GM23338 (cell line): ENCODE data around the gene TMEM123. TPM values are rescaled to one million over a fixed set of nuclear protein-coding genes. Genes with fewer than 3 reads are reported as not detected.

Experiments used
- ATAC-seq: fragments of 200-7000 bp; cut with Tn5 transposase; 3 replicates; pipeline ENCODE4 v1.9.1; 2020
- DNase-seq: peaks from one replicate; pipeline ENCODE4 v3.0.0-alpha.2; 2015; ENCODE audit warnings: low spot score
- H2AFZ ChIP-seq: fragments of 200-600 bp; sonication (generic); 2 replicates; pipeline ENCODE4 v1.8.0; 2016; ENCODE audit warnings: antibody characterized with exemption, mild to moderate bottlenecking, moderate library complexity
- H3F3A ChIP-seq: fragments of 200-600 bp; sonication (generic); replicated peaks from 2 replicates; pipeline ENCODE4 v1.8.0; 2017; ENCODE audit warnings: antibody characterized with exemption, mixed run types, low read depth
- H3K27ac ChIP-seq: fragments of 200-600 bp; sonication (generic); 2 replicates; pipeline ENCODE4 v1.6.1; 2016; ENCODE audit warnings: low read depth
- H3K27me3 ChIP-seq: fragments of 200-600 bp; sonication (generic); 2 replicates; pipeline ENCODE4 v1.8.0; 2016; ENCODE audit warnings: mild to moderate bottlenecking, mixed run types, moderate library complexity; ENCODE audit not compliant: insufficient read depth
- H3K36me3 ChIP-seq: fragments of 200-600 bp; sonication (generic); 2 replicates; pipeline ENCODE4 v1.8.0; 2016; ENCODE audit warnings: mild to moderate bottlenecking; ENCODE audit not compliant: insufficient read depth
- H3K4me1 ChIP-seq: fragments of 200-600 bp; sonication (generic); 2 replicates; pipeline ENCODE4 v1.8.0; 2016; ENCODE audit warnings: mild to moderate bottlenecking, moderate library complexity; ENCODE audit not compliant: insufficient read depth
- H3K4me2 ChIP-seq: fragments of 200-600 bp; sonication (generic); 2 replicates; pipeline ENCODE4 v1.7.1; 2017; ENCODE audit warnings: mixed run types
- H3K4me3 ChIP-seq: fragments of 200-600 bp; sonication (generic); 2 replicates; pipeline ENCODE4 v1.6.1; 2016; ENCODE audit warnings: mixed run types
- H3K79me2 ChIP-seq: fragments of 200-600 bp; sonication (generic); replicated peaks from 2 replicates; pipeline ENCODE4 v1.8.0; 2017; ENCODE audit warnings: mild to moderate bottlenecking; ENCODE audit not compliant: insufficient read depth
- H3K9me2 ChIP-seq: fragments of 200-600 bp; sonication (generic); 2 replicates; pipeline ENCODE4 v1.8.0; 2017; ENCODE audit not compliant: insufficient read depth
- H4K20me1 ChIP-seq: fragments of 200-600 bp; sonication (generic); replicated peaks from 2 replicates; pipeline ENCODE4 v1.8.0; 2017; ENCODE audit warnings: mild to moderate bottlenecking; ENCODE audit not compliant: insufficient read depth
- H3K27ac Mint-ChIP-seq: 2 replicates; pipeline ENCODE4 v1.8.0; 2020; ENCODE audit warnings: inconsistent platforms, mild to moderate bottlenecking, moderate library complexity, mixed read lengths
- H3K27me3 Mint-ChIP-seq: 3 replicates; pipeline ENCODE4 v1.8.0; 2022; ENCODE audit warnings: low read depth, mild to moderate bottlenecking, moderate library complexity, mixed read lengths, inconsistent platforms; ENCODE audit not compliant: insufficient read depth, poor library complexity
- H3K36me3 Mint-ChIP-seq: 3 replicates; pipeline ENCODE4 v1.8.0; 2021; ENCODE audit warnings: low read depth, mild to moderate bottlenecking, inconsistent platforms, moderate library complexity, mixed read lengths
- H3K4me1 Mint-ChIP-seq: 3 replicates; pipeline ENCODE4 v1.8.0; 2020; ENCODE audit warnings: mild to moderate bottlenecking, inconsistent platforms, mixed read lengths
- H3K4me3 Mint-ChIP-seq: 3 replicates; pipeline ENCODE4 v1.8.0; 2021; ENCODE audit warnings: moderate library complexity, mild to moderate bottlenecking, inconsistent platforms, mixed read lengths
- H3K9me3 Mint-ChIP-seq: 3 replicates; pipeline ENCODE4 v1.8.0; 2020; ENCODE audit warnings: moderate library complexity, mild to moderate bottlenecking, inconsistent platforms, mixed read lengths
- CREB1 ChIP-seq: fragments of 250-450 bp; sonication (Bioruptor Pico); IDR thresholded peaks from 2 replicates; pipeline ENCODE4 v1.5.0; 2020; ENCODE audit warnings: low read depth, mild to moderate bottlenecking, moderate library complexity
- EZH2 ChIP-seq: fragments of 200-600 bp; sonication (generic); IDR thresholded peaks from one replicate; pipeline ENCODE4 v1.8.0; 2017; ENCODE audit warnings: antibody characterized with exemption, mild to moderate bottlenecking, low read depth; ENCODE audit not compliant: unreplicated experiment
- EZH2phosphoT487 ChIP-seq: fragments of 200-600 bp; sonication (generic); IDR thresholded peaks from one replicate; pipeline ENCODE4 v1.8.1; 2018; ENCODE audit warnings: antibody characterized with exemption; ENCODE audit not compliant: unreplicated experiment
- NANOG ChIP-seq: IDR thresholded peaks from 2 replicates; pipeline ENCODE4 v1.6.1; 2016; ENCODE audit warnings: antibody characterized with exemption, borderline replicate concordance
- POLR2AphosphoS5 ChIP-seq: IDR thresholded peaks from 2 replicates; pipeline ENCODE4 v1.6.1; 2016; ENCODE audit warnings: antibody characterized with exemption, low read depth
- STAT1 ChIP-seq: IDR thresholded peaks from one replicate; pipeline ENCODE4 v1.6.1; 2016; ENCODE audit warnings: antibody characterized with exemption; ENCODE audit not compliant: unreplicated experiment
- ZNF114 ChIP-seq: fragments of 250-450 bp; sonication (Bioruptor Pico); IDR thresholded peaks from 2 replicates; pipeline ENCODE4 v1.5.0; 2020; ENCODE audit warnings: mild to moderate bottlenecking, moderate library complexity
- ZNF331 ChIP-seq: fragments of 250-450 bp; sonication (Bioruptor Pico); IDR thresholded peaks from 2 replicates; pipeline ENCODE4 v1.5.0; 2020; ENCODE audit warnings: low read depth, mild to moderate bottlenecking, moderate library complexity
- polyA plus RNA-seq: library from polyadenylated mRNA; unstranded; fragments of >200 nt; fragmentation: Nextera tagmentation; extraction: Ambion mirVana; gene quantifications from 2 replicates; pipeline ENCODE4 v1.2.1, GENCODE V29; 2016
- total RNA-seq: library from RNA; depleted of rRNA; stranded (reverse); fragments of >200 nt; shearing (Covaris generic); gene quantifications from 2 replicates; pipeline ENCODE4 v1.2.3, GENCODE V29; 2014
- TF ChIP-seq, protein P1 (sequence below): IDR thresholded peaks from one replicate; pipeline ENCODE4 v1.6.1; 2018; ENCODE audit warnings: antibody characterized with exemption; ENCODE audit not compliant: unreplicated experiment
- TF ChIP-seq, protein P2 (sequence below): IDR thresholded peaks from 2 replicates; pipeline ENCODE4 v1.6.1; 2016; ENCODE audit warnings: antibody characterized with exemption
- TF ChIP-seq, protein P3 (sequence below): fragments of 250-450 bp; sonication (Bioruptor Pico); IDR thresholded peaks from 2 replicates; pipeline ENCODE4 v1.5.0; 2020; ENCODE audit warnings: mild to moderate bottlenecking, moderate library complexity

Gene TMEM123
- total and polyA plus RNA-seq, 2 experiments from 2014 or later: 44.1 to 61.0 TPM

DNA sequence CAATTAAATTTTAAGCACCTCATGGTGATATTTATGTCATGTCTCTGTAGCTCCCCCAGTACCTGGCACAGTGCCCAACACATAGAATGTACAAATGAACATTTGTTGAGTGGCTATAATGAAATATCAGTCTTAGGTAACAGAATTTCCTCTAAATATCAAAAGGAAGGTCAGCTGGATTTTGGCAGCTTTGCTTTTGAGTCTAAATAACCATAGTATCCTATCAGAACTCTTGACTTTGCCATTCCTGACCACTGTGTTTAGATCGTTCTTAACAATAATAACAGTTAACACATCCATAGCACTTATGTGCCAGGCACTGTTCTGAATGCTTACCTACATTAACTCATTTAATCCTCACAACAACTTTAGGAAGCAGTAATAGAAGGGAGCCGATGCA lies 26.6 kb downstream of the TMEM123 start:
- Histone ChIP-seq H2AFZ (no peak overlapping the region), H3K27me3 (no peaks in the 10 kb centered on the region), H3F3A (no peaks in the 10 kb centered on the region), H3K4me3 (no peak overlapping the region), H3K27ac (no peak overlapping the region), H3K4me2 (no peak overlapping the region), H4K20me1 (peaks cover 9% of the 10 kb centered on the region), H3K79me2 (peaks cover 16% of the 10 kb centered on the region), H3K9me2 (no peaks in the 10 kb centered on the region), H3K4me1 (peaks cover 12% of the 10 kb centered on the region; the same call in 1 of the 2 replicates), H3K36me3 (no peaks in the 10 kb centered on the region)
- Mint-ChIP-seq H3K9me3 (peaks cover 3% of the 10 kb centered on the region; the same call in 1 of the 3 replicates), H3K27me3 (peaks cover 9% of the 10 kb centered on the region), H3K4me3 (no peak overlapping the region), H3K4me1 (peaks cover 24% of the 10 kb centered on the region), H3K27ac (no peak overlapping the region), H3K36me3 (peaks cover 15% of the 10 kb centered on the region)
- TF ChIP-seq ZNF331 (CRISPR knock-in tag): no peak
- TF ChIP-seq NANOG: no peak
- no peak for TF ChIP-seq ZNF114 (CRISPR knock-in tag)
- TF ChIP-seq STAT1: no peak
- TF ChIP-seq EZH2phosphoT487: no peak
- TF ChIP-seq CREB1 (CRISPR knock-in tag): no peak
- TF ChIP-seq, protein P1, sequence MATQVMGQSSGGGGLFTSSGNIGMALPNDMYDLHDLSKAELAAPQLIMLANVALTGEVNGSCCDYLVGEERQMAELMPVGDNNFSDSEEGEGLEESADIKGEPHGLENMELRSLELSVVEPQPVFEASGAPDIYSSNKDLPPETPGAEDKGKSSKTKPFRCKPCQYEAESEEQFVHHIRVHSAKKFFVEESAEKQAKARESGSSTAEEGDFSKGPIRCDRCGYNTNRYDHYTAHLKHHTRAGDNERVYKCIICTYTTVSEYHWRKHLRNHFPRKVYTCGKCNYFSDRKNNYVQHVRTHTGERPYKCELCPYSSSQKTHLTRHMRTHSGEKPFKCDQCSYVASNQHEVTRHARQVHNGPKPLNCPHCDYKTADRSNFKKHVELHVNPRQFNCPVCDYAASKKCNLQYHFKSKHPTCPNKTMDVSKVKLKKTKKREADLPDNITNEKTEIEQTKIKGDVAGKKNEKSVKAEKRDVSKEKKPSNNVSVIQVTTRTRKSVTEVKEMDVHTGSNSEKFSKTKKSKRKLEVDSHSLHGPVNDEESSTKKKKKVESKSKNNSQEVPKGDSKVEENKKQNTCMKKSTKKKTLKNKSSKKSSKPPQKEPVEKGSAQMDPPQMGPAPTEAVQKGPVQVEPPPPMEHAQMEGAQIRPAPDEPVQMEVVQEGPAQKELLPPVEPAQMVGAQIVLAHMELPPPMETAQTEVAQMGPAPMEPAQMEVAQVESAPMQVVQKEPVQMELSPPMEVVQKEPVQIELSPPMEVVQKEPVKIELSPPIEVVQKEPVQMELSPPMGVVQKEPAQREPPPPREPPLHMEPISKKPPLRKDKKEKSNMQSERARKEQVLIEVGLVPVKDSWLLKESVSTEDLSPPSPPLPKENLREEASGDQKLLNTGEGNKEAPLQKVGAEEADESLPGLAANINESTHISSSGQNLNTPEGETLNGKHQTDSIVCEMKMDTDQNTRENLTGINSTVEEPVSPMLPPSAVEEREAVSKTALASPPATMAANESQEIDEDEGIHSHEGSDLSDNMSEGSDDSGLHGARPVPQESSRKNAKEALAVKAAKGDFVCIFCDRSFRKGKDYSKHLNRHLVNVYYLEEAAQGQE: no peak
- TF ChIP-seq EZH2: no peak
- TF ChIP-seq, protein P2, sequence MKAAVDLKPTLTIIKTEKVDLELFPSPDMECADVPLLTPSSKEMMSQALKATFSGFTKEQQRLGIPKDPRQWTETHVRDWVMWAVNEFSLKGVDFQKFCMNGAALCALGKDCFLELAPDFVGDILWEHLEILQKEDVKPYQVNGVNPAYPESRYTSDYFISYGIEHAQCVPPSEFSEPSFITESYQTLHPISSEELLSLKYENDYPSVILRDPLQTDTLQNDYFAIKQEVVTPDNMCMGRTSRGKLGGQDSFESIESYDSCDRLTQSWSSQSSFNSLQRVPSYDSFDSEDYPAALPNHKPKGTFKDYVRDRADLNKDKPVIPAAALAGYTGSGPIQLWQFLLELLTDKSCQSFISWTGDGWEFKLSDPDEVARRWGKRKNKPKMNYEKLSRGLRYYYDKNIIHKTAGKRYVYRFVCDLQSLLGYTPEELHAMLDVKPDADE: no peak
- TF ChIP-seq POLR2AphosphoS5: no peak
- TF ChIP-seq, protein P3, sequence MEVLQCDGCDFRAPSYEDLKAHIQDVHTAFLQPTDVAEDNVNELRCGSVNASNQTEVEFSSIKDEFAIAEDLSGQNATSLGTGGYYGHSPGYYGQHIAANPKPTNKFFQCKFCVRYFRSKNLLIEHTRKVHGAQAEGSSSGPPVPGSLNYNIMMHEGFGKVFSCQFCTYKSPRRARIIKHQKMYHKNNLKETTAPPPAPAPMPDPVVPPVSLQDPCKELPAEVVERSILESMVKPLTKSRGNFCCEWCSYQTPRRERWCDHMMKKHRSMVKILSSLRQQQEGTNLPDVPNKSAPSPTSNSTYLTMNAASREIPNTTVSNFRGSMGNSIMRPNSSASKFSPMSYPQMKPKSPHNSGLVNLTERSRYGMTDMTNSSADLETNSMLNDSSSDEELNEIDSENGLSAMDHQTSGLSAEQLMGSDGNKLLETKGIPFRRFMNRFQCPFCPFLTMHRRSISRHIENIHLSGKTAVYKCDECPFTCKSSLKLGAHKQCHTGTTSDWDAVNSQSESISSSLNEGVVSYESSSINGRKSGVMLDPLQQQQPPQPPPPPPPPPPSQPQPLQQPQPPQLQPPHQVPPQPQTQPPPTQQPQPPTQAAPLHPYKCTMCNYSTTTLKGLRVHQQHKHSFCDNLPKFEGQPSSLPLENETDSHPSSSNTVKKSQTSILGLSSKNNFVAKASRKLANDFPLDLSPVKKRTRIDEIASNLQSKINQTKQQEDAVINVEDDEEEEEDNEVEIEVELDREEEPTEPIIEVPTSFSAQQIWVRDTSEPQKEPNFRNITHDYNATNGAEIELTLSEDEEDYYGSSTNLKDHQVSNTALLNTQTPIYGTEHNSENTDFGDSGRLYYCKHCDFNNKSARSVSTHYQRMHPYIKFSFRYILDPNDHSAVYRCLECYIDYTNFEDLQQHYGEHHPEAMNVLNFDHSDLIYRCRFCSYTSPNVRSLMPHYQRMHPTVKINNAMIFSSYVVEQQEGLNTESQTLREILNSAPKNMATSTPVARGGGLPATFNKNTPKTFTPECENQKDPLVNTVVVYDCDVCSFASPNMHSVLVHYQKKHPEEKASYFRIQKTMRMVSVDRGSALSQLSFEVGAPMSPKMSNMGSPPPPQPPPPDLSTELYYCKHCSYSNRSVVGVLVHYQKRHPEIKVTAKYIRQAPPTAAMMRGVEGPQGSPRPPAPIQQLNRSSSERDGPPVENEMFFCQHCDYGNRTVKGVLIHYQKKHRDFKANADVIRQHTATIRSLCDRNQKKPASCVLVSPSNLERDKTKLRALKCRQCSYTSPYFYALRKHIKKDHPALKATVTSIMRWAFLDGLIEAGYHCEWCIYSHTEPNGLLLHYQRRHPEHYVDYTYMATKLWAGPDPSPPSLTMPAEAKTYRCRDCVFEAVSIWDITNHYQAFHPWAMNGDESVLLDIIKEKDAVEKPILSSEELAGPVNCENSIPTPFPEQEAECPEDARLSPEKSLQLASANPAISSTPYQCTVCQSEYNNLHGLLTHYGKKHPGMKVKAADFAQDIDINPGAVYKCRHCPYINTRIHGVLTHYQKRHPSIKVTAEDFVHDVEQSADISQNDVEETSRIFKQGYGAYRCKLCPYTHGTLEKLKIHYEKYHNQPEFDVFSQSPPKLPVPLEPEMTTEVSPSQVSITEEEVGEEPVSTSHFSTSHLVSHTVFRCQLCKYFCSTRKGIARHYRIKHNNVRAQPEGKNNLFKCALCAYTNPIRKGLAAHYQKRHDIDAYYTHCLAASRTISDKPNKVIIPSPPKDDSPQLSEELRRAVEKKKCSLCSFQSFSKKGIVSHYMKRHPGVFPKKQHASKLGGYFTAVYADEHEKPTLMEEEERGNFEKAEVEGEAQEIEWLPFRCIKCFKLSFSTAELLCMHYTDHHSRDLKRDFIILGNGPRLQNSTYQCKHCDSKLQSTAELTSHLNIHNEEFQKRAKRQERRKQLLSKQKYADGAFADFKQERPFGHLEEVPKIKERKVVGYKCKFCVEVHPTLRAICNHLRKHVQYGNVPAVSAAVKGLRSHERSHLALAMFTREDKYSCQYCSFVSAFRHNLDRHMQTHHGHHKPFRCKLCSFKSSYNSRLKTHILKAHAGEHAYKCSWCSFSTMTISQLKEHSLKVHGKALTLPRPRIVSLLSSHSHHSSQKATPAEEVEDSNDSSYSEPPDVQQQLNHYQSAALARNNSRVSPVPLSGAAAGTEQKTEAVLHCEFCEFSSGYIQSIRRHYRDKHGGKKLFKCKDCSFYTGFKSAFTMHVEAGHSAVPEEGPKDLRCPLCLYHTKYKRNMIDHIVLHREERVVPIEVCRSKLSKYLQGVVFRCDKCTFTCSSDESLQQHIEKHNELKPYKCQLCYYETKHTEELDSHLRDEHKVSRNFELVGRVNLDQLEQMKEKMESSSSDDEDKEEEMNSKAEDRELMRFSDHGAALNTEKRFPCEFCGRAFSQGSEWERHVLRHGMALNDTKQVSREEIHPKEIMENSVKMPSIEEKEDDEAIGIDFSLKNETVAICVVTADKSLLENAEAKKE (CRISPR knock-in tag): no peak
- no peak for DNase-seq
- ATAC-seq: no peak
